ENCODE data around the gene FZD2. TPM values are rescaled to one million over a fixed set of nuclear protein-coding genes. Genes with fewer than 3 reads are reported as not detected.
A peak's percentile ranks its signal among the peaks of the same experiment; 100 is the strongest.

The FZD2 gene
- total RNA-seq, 1 experiment from 2014 or later = 11.6 TPM

- intact Hi-C loops (cut with micrococcal nuclease) = no loop called here
- Histone ChIP-seq H3K27ac (ENCODE audit: low read length) (no peak overlapping the region), H4K20me1 (ENCODE audit: low read length) (no peaks in the 10 kb centered on the region), H3K27me3 (ENCODE audit: low read length) (no peaks in the 10 kb centered on the region), H3K79me2 (ENCODE audit: low read length) (no peaks in the 10 kb centered on the region), H2AFZ (ENCODE audit: low read length) (no peak overlapping the region), H3K9ac (ENCODE audit: low read length) (no peak overlapping the region), H3K4me1 (ENCODE audit: insufficient read depth, low read length) (no peaks in the 10 kb centered on the region), H3K9me2 (replicated peaks; ENCODE audit: low read length) (no peaks in the 10 kb centered on the region), H3F3A (ENCODE audit: low read length, unreplicated experiment) (no peaks in the 10 kb centered on the region), H3K4me3 (ENCODE audit: low read length) (no peak overlapping the region), H3K4me2 (ENCODE audit: low read length) (no peak overlapping the region), H3K36me3 (ENCODE audit: low read depth, low read length) (no peaks in the 10 kb centered on the region), H3K9me3 (ENCODE audit: low read length) (no peaks in the 10 kb centered on the region)
- ATAC-seq (no peak), DNase-seq (no peak)
- BruUV-seq (replicated peaks) = no TSS peak
- no peak for TF ChIP-seq EZH2phosphoT487 (IDR thresholded peaks at IDR 0.05; ENCODE audit: borderline replicate concordance, low read length)
- no peak for TF ChIP-seq EZH2 (IDR thresholded peaks at IDR 0.05; ENCODE audit: low read length, unreplicated experiment)
- no peak for TF ChIP-seq CTCF (conservative IDR thresholded peaks at IDR 0.05; ENCODE audit: low read depth, low read length)
- ChIA-PET CTCF (no interaction called here), POLR2A (ENCODE audit: unreplicated experiment) (no interaction called here)
These were observed 49.4 kb downstream of the FZD2 start for GRCh38 chr17:44606658-44607057.

- BruUV-seq (replicated peaks) = no TSS peak
- DNase-seq (no peak), ATAC-seq (no peak)
- no peaks in the 10 kb centered on the region for H3K27me3 ChIP-seq (ENCODE audit: low read length)
- H3F3A ChIP-seq (ENCODE audit: low read length, unreplicated experiment) = no peaks in the 10 kb centered on the region
- CTCF ChIA-PET = no interaction called here
- no peak overlapping the region for H3K4me3 ChIP-seq (ENCODE audit: low read length)
- no peaks in the 10 kb centered on the region for H3K4me1 ChIP-seq (ENCODE audit: insufficient read depth, low read length)
- no peaks in the 10 kb centered on the region for H3K9me3 ChIP-seq (ENCODE audit: low read length)
- H3K9ac ChIP-seq (ENCODE audit: low read length) = no peak overlapping the region
- H3K4me2 ChIP-seq (ENCODE audit: low read length) = no peak overlapping the region
- H3K27ac ChIP-seq (ENCODE audit: low read length) = no peak overlapping the region
- H4K20me1 ChIP-seq (ENCODE audit: low read length) = no peaks in the 10 kb centered on the region
- intact Hi-C loops (cut with micrococcal nuclease) = no loop called here
- no peak overlapping the region for H2AFZ ChIP-seq (ENCODE audit: low read length)
- no peaks in the 10 kb centered on the region for H3K79me2 ChIP-seq (ENCODE audit: low read length)
- no peaks in the 10 kb centered on the region for H3K9me2 ChIP-seq (replicated peaks; ENCODE audit: low read length)
- TF ChIP-seq CTCF (conservative IDR thresholded peaks at IDR 0.05; ENCODE audit: low read depth, low read length) = no peak
- no peak for TF ChIP-seq EZH2phosphoT487 (IDR thresholded peaks at IDR 0.05; ENCODE audit: borderline replicate concordance, low read length)
- no peak for TF ChIP-seq EZH2 (IDR thresholded peaks at IDR 0.05; ENCODE audit: low read length, unreplicated experiment)
- H3K36me3 ChIP-seq (ENCODE audit: low read depth, low read length) = no peaks in the 10 kb centered on the region
- POLR2A ChIA-PET (ENCODE audit: unreplicated experiment) = no interaction called here
These were observed 50.8 kb downstream of the FZD2 start for GRCh38 chr17:44607836-44608690.

DNA sequence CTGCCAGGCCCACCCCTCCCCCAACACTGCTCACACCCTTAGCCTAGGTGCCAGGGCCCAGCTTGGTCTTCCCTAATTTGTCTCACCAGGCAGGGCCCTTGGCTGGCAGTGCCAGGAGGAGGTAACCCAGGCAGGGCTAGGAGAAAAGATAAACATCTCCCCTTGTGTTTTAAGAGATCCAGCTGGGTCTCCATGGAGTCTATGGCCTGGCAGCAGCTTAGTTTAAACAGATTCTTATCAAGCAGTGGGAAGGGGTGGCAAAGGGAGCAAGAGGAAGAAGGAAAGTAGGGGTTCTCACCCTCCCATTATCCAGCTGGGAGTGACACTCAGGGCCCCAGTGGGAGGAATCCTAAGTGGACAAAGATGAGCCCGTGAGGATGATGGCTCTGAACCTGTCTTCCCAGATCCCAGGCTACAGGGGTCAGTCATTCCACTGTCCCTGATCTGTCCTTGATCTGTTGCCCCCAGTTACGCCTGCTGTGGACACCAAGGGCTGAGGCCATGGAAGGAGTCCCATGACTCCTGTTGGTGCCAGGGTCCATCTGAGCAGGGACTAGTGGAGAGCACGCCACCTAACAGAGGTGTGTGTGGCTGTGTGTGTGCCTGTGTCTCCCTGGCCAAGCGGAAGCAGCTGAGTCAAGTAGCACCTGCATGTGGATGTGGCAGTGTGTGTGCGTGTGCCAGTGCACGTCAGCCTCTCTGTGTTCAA is 51.6 kb downstream of the FZD2 start:
- no peaks in the 10 kb centered on the region for H3K9me3 ChIP-seq (ENCODE audit: low read length)
- H3K4me3 ChIP-seq (ENCODE audit: low read length) = no peak overlapping the region
- H2AFZ ChIP-seq (ENCODE audit: low read length) = no peak overlapping the region
- H3K9me2 ChIP-seq (replicated peaks; ENCODE audit: low read length) = no peaks in the 10 kb centered on the region
- intact Hi-C loops (cut with micrococcal nuclease) = no loop called here
- no peak for TF ChIP-seq CTCF (conservative IDR thresholded peaks at IDR 0.05; ENCODE audit: low read depth, low read length)
- TF ChIP-seq EZH2 (IDR thresholded peaks at IDR 0.05; ENCODE audit: low read length, unreplicated experiment) = no peak
- no peak for TF ChIP-seq EZH2phosphoT487 (IDR thresholded peaks at IDR 0.05; ENCODE audit: borderline replicate concordance, low read length)
- H3F3A ChIP-seq (ENCODE audit: low read length, unreplicated experiment) = no peaks in the 10 kb centered on the region
- no TSS peak for BruUV-seq (replicated peaks)
- no peak overlapping the region for H3K4me2 ChIP-seq (ENCODE audit: low read length)
- H3K79me2 ChIP-seq (ENCODE audit: low read length) = no peaks in the 10 kb centered on the region
- no peaks in the 10 kb centered on the region for H3K4me1 ChIP-seq (ENCODE audit: insufficient read depth, low read length)
- ChIA-PET CTCF (no interaction called here), POLR2A (ENCODE audit: unreplicated experiment) (no interaction called here)
- no peaks in the 10 kb centered on the region for H3K27me3 ChIP-seq (ENCODE audit: low read length)
- no peak overlapping the region for H3K27ac ChIP-seq (ENCODE audit: low read length)
- H4K20me1 ChIP-seq (ENCODE audit: low read length) = no peaks in the 10 kb centered on the region
- H3K36me3 ChIP-seq (ENCODE audit: low read depth, low read length) = no peaks in the 10 kb centered on the region
- no peak overlapping the region for H3K9ac ChIP-seq (ENCODE audit: low read length)
- ATAC-seq = peak; percentile 35; the same call in 1 of the 2 replicates
- DNase-seq = no peak

Measured in PC-3 (cell line).